Smooth muscle cell of the brain vasculature (primary cell): ENCODE measurements around the gene HSPB2.
"Not testable (repeated sequence)": the region's sequence is repeated elsewhere in the genome, so short reads cannot be mapped to it uniquely, and the experiment has no call there.

ENCODE experiments used
- DNase-seq: peaks from one replicate; pipeline ENCODE4 v3.0.0-alpha.2; 2012; ENCODE audit warnings: low read depth, low spot score

HSPB2 gene, protein sequence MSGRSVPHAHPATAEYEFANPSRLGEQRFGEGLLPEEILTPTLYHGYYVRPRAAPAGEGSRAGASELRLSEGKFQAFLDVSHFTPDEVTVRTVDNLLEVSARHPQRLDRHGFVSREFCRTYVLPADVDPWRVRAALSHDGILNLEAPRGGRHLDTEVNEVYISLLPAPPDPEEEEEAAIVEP

DNA sequence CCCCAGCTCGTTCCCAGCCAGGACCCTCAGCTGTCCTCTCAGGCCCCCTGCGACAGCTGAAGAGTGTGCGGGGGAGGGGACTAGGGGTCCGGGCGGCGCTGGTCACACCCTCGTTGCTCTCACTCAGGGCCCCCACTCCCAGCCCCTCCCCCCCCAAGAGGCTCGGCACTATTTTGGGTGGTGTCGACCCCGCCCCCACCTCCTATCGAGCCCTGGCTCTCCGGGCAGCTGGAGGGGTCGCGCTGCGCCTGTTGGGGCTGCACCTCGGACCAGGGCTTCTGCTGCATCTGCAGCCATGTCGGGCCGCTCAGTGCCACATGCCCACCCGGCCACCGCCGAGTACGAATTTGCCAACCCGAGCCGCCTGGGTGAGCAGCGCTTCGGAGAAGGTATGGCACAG lies at the start of gene HSPB2:
HSPB2 (plus strand) TSS at position 200 of the 400 bp plus-strand sequence; CDS start at position 296, 96 bp downstream.
- DNase-seq: no peak

DNA sequence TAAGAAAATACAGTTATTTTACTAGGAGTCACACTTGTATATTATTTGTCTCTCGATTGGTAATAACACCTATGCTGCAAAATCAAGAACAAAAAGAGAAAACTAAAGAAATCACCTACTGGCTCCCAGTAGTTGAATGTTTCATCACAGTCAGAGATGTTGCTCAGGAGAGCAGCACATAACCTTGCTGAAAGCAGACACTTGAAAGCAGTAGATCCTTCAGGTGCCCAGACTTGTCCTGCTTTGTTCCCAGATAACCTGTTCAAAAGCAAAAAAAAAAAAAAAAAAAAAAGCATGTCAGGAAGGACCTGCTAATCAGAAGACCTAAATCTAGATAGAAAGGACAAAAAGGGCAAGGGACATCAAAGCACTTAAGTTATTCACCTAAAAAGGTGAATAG lies 42.4 kb upstream of the HSPB2 start:
- DNase-seq: no peak

DNA sequence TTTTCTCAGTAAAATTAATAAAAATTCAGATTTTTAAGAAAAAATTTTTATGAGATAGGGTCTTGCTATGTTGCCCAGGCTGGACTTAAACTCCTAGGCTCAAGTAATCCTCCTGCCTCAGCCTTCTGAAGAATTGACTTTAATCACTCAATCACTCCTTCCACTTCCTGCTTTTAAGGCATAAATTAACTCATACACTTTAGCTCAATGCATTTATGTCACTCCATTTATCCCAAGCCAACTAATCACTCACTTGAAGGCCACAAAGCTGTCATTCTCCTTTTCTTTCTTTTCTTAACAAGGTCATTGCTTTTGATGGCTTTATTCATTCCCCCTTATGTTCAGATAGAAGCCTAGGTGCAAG lies 42.0 kb upstream of the HSPB2 start:
- DNase-seq: no peak

DNA sequence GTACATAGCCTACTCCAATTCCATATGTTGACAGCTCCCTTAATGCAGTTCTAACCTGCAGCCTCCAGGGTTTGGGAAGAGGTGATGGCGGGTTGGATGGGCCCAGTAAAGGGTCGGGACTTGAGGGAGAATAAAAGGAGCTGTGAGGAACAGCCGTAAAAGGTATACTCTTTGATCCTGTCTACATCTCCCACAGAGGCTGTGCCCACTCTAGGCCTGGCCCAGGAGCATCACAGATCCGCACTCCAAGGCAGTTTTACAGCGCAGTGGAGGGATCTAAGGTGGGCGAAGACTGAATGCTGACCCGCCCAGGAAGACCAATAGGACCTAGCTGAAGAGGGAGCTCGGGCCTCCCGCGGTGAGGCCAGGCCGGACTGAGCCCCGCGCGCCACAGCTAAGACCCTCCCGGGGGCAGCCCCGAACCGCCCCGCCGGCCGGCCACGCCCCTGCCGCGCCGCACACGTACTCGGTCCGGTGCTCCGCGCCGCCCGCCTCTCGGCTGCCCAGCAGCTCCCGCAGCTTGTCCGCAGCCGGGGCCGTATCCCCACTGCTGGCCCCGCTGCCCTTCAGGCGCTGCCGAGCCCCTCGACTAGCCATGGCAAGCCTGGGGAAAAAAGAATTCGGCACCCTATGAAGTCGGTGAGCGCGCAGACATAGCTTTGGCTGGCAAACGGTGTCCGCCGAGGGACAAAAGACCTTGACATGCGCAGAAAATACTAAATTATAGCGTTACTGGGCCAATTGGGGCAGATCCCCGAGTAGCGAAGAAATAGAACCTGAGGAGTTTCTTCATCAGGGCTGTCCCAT lies 41.4 kb upstream of the HSPB2 start, which contains the start of gene ALG9:
ALG9 (minus strand) TSS at position 696 of the 807 bp plus-strand sequence; CDS start at position 597, 99 bp downstream.
- peak; percentile 46 for DNase-seq

DNA sequence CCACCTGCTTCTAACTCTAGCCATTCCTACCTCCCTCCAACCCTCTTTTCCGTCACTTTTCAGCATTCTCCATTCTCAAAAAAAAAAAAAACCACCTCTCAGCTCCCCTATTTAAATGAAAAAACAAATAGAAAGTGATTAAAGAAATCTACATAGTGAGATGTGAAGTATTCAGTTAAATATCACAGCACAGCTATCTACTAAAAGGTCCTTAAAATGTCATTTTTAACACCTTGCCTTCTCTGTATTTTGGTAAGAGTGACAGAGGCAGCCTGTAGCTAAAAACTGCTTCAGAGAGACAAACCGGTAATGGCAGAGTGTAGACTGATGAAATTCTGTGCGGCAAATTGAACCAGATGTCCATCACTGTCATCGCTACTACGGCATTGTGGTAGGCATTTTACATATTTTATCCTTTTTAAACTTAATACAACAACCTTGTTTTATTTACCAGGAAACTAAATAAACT lies 40.8 kb upstream of the HSPB2 start:
- no peak for DNase-seq

DNA sequence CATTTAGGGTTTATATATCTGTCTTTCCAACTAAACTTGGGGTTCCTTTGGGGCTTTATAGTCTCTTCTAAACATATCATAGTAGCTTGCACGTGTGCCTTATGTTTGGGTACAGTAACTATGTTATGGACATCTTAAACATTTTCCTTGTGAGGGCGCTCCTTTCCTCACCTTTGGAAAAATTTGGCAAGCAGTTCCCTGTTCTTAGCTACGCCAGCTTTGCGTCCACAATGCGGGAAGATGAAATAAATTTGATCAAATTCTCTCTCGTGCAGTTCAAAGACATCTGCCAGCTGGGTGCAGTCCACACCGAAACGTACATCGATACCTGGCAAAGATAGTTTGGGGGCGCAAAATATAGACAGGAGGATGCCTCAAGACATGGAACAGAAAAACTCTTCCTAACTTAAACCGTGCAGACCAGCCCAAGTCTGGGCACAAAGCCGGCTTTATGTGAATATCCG lies 34.1 kb upstream of the HSPB2 start:
- peak; percentile 1 for DNase-seq

DNA sequence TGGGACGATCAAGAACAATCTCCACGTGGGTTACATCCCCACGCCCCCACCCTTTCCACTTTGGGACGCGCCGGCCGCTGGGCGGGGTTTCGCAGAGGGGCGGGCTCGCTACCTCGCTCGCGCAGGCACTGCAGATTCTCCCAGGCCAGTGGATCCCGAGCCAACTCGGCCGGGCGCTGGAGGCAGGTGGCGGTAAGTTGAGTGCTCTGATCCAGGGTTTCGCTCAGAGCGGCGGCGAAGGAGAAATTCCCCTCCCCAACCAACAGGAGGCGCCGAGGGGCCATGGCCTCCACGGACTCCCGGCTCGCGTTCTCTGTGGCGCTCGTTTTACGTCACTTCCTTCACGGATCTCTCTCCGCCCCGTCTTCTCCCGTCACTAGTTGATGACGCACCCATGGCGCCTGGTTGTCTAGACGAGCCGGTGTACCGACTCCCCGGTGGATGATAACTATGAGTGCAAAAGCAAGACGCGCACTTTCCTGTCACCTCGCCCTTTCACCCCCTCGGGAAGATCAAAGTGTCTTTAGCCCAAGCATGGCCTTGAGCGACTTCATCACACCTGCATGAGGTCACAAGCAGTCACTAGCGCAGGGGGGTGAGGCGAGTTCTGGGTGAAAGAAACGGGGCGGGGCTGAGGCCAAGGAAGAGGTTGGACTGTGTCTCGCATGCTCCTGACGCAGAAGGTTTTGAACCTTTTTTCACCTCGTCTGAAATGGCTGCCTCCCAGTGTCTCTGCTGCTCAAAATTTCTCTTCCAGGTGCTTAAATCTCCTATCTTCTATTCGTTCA lies 33.5 kb upstream of the HSPB2 start, which contains the start of the genes CFAP68 and FDXACB1:
CFAP68 (plus strand) TSS at position 693 of the 788 bp plus-strand sequence; CDS start at position 713, 20 bp downstream.
FDXACB1 (minus strand) TSS at position 317 of the 788 bp plus-strand sequence; CDS start at position 284, 33 bp downstream.
- DNase-seq: peak; percentile 95

DNA sequence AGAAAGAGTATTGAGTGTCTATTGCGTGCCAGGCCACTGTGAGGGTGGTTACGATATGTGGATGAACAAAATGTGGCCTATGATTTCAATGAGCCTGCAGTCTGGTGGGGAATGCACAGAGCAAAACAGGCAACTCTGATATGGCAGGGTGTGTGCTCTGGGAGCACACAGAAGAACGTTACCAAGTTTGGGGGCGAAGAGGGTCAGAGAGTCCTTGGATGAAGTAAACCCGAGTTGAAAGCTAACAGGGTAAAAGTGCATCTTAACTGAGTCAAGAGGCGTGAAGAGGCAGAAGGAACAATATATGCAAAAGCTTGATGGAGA lies 32.9 kb upstream of the HSPB2 start:
- DNase-seq: no peak

DNA sequence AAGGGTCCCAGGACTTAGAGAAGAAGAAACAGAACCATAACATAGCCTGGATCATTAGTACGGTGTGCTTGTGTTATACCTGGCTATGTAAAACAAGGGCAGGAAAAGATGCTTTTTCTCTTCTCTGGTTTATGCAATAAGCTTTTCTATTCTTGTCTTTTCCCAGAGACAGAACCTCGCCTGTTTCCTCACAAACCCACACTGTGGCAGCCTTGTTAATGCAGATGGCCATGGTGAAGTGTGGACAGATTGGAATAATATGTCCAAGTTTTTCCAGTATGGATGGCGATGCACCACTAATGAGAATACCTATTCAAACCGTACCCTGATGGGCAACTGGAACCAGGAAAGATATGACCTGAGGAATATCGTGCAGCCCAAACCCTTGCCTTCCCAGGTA lies 30.3 kb upstream of the HSPB2 start:
- DNase-seq: no peak

DNA sequence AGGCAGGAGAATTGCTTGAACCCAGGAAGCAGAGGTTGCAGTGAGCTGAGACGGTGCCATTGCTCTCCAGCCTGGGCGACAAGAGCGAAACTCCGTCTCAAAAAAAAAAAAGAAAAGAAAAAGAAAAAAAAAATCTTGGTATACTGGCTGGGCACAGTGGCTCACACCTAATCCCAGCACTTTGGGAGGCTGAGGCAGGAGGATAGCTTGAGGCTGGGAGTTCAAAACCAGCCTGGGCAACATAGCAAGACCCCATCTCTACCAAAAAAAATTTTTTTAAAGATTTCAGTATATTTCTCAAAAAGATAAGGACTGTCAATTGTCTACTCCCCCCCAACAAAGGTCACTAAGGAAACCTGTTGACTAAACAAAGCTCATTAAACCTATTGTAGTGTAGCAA lies 27.5 kb upstream of the HSPB2 start:
- DNase-seq: not testable (repeated sequence)

DNA sequence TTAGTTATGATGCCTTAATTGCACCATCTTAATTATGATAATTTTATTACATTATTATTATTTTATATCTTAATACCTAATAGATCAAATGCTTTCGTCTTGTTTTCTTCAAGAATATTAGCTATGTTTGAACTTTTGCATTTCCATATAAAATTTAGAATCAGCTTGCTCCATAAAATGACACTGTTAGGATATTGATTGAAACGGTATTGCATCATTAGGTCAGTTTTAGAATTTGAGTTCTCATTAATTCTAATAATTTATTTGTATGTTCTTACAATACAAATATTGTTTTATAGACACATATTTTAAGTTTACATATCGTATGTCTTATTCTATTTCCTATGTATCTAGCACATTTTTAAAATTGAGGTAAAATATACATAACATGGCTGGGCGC lies 26.5 kb upstream of the HSPB2 start:
- no peak for DNase-seq

DNA sequence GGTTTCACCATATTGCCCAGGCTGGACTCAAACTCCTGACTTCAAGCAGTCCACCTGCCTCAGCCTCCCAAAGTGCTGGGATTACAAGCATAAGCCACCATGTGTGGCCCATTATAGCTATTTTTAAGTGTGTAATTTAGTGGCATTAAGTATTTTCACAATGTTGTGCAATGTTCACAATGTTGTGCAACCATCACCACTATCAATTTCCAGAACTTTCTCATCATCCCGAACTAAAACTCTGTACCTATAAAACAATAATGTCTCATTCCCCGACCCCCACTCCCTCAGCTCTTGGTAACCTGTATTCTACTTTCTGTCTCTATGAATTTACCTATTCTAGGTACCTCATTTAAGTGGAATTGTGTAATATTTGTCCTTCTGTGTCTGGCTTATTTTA lies 25.7 kb upstream of the HSPB2 start:
- DNase-seq: no peak

DNA sequence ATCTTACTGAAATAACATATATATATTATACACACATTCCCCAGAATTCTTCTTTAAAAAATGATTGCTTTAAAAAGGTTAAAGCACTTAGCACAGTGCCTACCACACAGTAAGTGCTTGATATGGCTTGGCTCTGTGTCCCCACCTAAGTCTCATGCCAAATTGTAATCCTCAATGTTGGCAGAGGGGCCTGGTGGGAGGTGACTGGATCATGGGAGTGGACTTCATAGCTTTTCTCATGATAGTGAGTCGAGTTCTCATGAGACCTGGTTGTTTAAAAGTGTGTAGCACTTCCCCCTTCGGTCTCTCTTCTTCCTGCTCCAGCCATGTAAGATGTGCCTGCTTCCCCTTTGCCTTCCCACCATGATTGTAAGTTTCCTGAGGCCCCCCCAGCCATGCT lies 7.1 kb upstream of the HSPB2 start:
- no peak for DNase-seq

DNA sequence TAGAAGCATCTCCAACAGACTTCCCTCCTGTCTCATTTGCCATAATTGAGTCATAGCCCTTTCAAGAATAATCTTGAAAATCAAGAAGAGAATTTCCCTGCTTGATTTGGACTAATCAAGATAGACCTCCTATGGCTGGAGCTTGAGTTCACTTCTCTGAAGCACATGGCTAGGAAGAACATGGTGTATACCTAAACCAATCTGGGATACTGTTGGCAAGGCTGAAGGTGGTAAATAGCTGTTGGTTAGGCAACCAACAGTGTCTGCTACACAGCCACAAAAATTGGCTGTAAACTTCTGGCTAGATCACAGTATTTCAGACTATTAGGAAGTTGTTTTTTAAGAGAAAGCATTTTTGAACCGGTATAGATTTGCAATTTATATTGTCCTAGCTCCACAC lies 5.9 kb upstream of the HSPB2 start:
- DNase-seq: no peak

DNA sequence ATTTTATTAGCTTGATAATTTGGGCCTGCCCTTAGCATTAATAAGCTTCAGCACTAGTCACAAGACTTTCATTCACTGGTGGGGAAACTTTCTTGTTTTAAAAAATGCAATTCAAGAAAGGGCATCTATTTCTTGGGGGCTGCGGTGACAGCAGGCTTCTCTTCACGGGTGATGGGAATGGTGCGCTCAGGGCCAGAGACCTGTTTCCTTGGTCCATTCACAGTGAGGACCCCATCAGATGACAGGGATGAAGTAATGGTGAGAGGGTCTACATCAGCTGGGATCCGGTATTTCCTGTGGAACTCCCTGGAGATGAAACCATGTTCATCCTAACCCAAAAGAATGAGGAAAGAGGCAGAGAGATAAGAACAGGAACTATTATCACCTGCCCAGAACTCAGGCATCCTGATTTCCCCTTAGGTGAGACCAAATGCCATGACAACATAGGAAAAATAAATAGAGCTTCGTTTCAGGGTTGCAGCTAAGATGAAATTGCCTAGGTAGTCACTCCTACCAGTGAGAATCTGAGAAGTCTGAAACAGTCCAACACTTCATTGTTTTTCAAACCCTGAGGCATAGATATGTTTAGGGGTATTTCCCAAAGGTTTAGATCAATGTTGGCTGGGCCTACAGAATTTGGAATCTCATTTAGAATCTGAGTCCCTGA lies 3.8 kb upstream of the HSPB2 start:
- no peak for DNase-seq

DNA sequence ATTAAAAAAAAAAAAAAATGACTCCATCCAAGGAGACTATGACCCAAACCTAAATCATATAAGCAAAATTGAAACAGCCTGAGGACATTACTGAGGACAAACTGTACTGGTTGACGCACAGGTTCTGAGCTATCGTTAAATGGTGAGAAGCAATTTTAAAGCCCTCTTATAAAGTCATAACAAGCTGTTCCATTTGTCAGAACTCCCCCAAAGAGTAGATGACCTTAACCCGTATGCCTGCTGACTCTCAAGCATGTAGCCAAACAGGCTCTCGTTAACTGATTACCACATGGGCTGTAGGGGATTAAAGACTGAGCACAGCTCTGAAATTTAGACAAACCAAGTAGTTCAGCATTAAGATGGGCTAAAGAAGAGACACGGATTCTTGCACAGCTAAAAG lies 3.2 kb upstream of the HSPB2 start:
- DNase-seq: no peak

DNA sequence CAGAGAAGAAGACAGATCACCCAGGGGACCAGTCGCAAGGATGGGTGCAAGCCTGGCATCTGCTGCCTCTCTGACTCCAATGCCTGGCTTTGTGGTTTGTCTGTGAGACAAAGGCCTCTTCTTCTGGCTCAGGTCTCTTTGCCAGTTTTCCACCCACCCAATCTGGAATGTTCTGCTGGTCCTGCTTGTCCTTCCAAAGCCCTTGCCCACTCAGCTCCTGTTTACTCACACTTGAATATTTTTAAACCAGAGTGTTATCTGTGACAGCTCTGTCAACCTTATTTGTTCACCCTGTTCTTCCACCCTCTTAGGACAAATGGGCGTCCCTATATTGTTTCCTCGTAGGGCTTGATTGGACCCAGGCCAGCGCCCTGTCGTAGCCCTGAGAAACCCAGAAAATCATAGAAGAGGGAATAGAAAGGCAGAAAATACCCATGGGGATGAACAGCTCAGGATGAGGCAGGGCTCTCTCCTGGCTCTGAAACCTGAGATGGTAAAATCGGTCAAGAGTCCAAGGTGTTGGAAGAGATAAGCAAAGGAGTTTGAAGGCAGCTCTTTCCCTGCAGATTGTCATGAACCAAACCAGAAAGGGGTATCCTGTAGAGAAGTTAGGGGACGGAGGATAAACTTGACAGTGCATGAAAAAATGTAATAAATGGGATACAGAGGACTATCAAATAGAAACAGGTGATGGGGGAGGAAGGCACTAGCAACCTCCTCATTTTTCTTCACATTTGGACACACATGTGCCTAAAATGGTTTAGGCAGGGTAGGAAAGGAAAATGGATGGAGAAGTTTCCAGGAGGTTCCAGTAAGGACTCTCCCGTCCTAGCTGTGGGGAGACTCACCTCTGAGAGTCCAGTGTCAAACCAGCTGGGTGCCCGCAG lies 1.6 kb upstream of the HSPB2 start:
- DNase-seq: no peak

DNA sequence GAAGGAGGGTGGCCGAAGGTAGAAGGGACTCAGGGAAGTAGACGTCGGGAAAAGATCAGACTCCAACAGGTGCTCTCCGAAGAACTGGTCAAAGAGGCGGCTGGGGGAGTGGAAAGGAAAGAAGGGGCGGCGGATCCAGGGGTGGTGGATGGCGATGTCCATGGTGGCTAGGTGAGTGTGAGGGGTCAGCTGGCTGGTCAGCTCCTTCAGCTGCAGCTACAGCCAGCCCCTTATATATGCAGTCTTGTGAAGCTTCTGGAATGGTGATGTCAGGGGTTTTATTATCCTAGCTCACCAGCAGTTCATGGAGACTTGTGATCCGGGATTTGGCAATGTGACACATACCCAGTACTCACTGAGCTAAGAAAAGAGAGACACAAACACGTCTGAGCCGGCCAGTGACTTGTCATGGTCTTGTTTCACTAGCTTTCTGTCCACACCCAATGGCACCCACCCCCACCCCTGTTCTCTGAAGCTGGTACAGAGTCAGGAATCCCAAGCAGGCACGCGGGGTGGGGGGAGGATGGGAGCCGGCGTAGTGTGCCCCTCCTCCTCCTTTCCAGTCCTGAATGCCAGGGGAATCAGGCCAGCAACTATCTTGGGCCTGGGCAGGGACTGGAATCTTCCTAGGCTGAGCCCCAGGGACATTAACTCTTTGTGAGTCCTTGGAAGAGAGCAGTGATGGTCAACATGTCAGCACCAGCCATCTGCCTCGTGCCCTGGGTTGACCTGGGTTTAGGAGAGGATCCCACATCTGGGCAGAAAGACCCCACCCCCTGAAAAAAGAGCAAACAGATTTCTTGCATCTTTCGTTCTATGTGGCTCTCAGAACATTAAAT lies 752 bp upstream of the HSPB2 start, which contains the start of gene CRYAB:
CRYAB (minus strand) TSS at position 208 of the 839 bp plus-strand sequence; CDS start at position 162, 46 bp downstream.
- DNase-seq: no peak

DNA sequence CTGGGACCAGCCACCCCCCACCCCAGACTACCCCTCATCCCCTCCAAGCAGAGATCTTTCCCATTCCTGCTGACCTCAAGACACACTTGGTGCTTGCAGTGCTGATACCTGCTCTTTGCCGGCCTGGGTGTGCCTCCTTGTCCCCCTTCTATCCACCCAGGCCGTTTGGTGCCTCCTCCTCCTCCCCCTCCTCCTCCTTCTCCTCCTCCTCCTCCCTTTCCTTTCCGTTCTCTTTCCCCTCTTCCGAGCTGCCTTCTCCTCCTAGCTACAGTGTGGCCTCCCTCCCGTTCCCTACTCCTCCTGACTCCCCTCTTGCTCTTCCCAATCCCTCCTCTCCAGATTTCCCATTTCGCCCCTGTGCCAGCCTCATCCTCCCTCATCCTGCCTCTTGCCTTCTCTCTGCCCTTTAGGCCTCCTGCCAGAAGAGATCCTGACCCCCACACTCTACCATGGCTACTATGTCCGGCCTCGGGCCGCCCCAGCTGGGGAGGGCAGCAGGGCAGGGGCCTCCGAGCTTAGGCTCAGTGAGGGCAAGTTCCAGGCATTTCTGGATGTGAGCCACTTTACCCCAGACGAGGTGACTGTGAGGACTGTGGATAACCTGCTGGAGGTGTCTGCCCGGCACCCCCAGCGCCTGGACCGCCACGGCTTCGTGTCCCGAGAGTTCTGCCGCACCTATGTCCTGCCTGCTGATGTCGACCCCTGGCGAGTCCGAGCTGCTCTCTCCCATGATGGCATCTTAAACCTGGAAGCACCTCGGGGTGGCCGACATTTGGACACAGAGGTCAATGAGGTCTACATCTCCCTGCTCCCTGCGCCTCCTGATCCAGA lies 712 bp downstream of the HSPB2 start:
- no peak for DNase-seq
